Cardiac muscle cell (in vitro differentiated cells and primary cell): ENCODE data around the gene STPG1. TPM values are rescaled to one million over a fixed set of nuclear protein-coding genes. Genes with fewer than 3 reads are reported as not detected.

Source experiments
- DNase-seq, 2 donors: peaks; one replicate each; pipeline versions ENCODE4 v3.0.0 to v3.0.0-alpha.2; 2010 to 2017; ENCODE audit warnings: low read depth in 1 of 2, low spot score in 1 of 2
- H3K27ac ChIP-seq: fragments of 200-600 bp; sonication (generic); 2 replicates; pipeline ENCODE4 v1.5.1; 2016
- H3K27me3 ChIP-seq: fragments of 200-600 bp; sonication (generic); 2 replicates; pipeline ENCODE4 v1.6.0; 2016; ENCODE audit warnings: control low read depth
- H3K36me3 ChIP-seq: fragments of 200-600 bp; sonication (generic); 2 replicates; pipeline ENCODE4 v1.5.1; 2016; ENCODE audit warnings: control low read depth
- H3K4me1 ChIP-seq: fragments of 200-600 bp; sonication (generic); 2 replicates; pipeline ENCODE4 v1.8.1; 2017; ENCODE audit warnings: low read depth, mild to moderate bottlenecking, mixed run types
- H3K4me3 ChIP-seq: fragments of 200-600 bp; sonication (generic); 2 replicates; pipeline ENCODE4 v1.5.1; 2016; ENCODE audit warnings: mild to moderate bottlenecking
- H3K9me3 ChIP-seq: fragments of 200-600 bp; sonication (generic); 2 replicates; pipeline ENCODE4 v1.5.1; 2017; ENCODE audit warnings: low read depth, mild to moderate bottlenecking, control low read depth
- polyA plus RNA-seq: library from polyadenylated mRNA; unstranded; fragments of >200 nt; fragmentation: Nextera tagmentation; extraction: Ambion mirVana; gene quantifications from 2 replicates; pipeline ENCODE4 v1.2.1, GENCODE V29; 2016
- total RNA-seq: library from RNA; depleted of rRNA; stranded (reverse); fragments of >200 nt; gene quantifications from 2 replicates; pipeline ENCODE4 v1.2.3, GENCODE V29; 2016
- TF ChIP-seq, protein P1 (sequence below): IDR thresholded peaks from 2 replicates; pipeline ENCODE4 v1.5.1; 2012; ENCODE audit warnings: low read depth, mild to moderate bottlenecking, low read length

Gene STPG1
- total and polyA plus RNA-seq, 2 experiments from 2014 or later = 9.9 to 10.7 TPM

DNA sequence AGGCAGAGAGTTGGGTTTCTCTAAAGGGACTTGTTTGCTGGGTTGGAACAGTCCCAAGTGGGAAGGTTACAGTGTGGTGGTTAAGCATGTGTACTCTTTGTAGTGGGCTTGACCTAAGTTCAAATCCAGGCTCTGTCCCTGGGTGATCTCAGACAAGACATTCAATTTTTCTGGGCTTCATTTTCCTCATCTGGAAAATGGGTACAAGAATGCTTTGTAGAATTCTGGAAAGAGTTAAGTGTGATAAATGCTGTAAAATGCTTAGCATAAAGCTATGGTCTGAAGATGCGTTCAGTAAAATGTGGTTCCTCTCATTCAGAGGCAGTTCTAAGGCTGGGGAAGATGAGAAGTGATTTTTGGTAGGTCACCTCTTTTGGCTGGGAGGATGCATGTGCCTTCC lies 93.6 kb downstream of the STPG1 start:
- Histone ChIP-seq H3K27ac (no peak overlapping the region), H3K4me1 (peaks cover 14% of the 10 kb centered on the region), H3K36me3 (no peaks in the 10 kb centered on the region), H3K4me3 (no peak overlapping the region), H3K9me3 (no peaks in the 10 kb centered on the region), H3K27me3 (peaks cover 26% of the 10 kb centered on the region)
- TF ChIP-seq, protein P1, sequence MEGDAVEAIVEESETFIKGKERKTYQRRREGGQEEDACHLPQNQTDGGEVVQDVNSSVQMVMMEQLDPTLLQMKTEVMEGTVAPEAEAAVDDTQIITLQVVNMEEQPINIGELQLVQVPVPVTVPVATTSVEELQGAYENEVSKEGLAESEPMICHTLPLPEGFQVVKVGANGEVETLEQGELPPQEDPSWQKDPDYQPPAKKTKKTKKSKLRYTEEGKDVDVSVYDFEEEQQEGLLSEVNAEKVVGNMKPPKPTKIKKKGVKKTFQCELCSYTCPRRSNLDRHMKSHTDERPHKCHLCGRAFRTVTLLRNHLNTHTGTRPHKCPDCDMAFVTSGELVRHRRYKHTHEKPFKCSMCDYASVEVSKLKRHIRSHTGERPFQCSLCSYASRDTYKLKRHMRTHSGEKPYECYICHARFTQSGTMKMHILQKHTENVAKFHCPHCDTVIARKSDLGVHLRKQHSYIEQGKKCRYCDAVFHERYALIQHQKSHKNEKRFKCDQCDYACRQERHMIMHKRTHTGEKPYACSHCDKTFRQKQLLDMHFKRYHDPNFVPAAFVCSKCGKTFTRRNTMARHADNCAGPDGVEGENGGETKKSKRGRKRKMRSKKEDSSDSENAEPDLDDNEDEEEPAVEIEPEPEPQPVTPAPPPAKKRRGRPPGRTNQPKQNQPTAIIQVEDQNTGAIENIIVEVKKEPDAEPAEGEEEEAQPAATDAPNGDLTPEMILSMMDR = no peak
- DNase-seq = no peak

DNA sequence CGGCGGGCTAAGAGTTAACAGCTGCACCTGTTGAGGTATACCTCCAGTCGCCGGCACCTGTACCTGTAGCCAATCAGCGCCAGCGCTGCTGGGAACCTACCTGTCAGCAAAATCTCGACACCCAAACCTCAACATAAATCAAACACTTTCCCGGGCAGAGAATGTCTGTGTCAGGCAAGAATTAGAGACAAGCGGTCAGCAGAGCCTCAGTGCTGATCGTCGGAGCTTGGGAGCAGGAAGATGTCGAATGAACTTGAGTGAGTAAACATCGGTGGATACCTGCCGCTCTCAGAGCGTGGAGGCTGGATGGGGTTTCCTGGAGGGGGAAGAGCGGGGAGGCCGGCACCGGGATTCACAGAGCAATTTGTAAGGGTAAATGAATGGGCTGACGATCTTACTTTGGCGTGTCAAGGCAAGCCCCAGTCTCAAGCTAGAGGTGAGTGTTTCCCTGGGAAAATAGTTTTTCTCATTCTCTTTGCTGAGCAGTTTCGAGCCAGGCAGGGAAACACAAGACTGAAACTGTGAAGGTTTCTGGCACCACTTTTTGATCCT lies 94.2 kb downstream of the STPG1 start, which contains the start of gene GRHL3:
GRHL3 (plus strand) TSS at position 46 of the 552 bp plus-strand sequence; CDS start at position 241, 195 bp downstream.
- TF ChIP-seq, protein P1 = no peak
- H3K9me3 ChIP-seq = no peaks in the 10 kb centered on the region

DNA sequence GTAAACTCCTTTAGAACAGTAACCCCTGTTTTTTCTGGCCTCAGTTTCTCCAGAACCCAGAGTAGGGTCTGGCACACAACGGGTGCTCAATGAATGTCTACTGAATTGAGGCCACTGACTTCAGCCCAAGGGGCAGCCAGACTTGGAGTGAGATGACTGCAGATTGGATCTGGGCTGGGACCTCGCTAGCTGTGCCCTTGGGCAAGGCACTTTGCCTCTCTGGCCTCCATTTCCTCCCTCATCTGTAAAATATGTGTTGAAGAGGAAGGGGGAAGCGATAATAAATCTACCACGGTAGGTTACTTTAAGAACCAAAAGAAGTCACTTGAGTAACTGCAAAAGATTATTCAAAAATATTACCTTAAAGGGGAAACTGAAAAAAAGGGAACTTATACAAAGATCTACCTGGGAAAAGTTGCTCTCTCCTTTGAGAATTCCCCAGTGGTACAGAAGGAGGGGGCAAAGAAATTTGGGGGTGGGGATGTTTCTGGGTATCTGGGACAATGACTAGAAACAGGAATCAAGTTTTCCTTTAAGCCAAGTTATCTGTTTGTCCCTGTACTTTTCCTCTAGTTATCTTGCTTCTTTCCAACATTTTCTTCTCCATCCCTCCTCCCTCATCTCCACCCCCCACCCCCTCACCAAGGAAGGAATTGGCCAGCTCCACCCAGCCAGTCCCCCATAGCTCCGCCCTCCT lies 94.8 kb downstream of the STPG1 start:
- H3K27ac ChIP-seq = no peak overlapping the region
- no peaks in the 10 kb centered on the region for H3K9me3 ChIP-seq
- no peak overlapping the region for H3K4me3 ChIP-seq
- peaks cover 14% of the 10 kb centered on the region for H3K4me1 ChIP-seq
- DNase-seq = no peak
- H3K27me3 ChIP-seq = peaks cover 26% of the 10 kb centered on the region
- no peaks in the 10 kb centered on the region for H3K36me3 ChIP-seq
- TF ChIP-seq, protein P1 = no peak

More for the DNA sequence above, 94.2 kb downstream of the STPG1 start, which contains the start of gene GRHL3:
- H3K4me3 ChIP-seq = no peak within 1 kb of the TSS
- DNase-seq = peak in 1 of 2 donors; percentile 27
- H3K36me3 ChIP-seq = no peaks in the 10 kb centered on the region
- H3K4me1 ChIP-seq = peaks cover 14% of the 10 kb centered on the region
- no peak within 1 kb of the TSS for H3K27ac ChIP-seq
- peaks cover 26% of the 10 kb centered on the region for H3K27me3 ChIP-seq

DNA sequence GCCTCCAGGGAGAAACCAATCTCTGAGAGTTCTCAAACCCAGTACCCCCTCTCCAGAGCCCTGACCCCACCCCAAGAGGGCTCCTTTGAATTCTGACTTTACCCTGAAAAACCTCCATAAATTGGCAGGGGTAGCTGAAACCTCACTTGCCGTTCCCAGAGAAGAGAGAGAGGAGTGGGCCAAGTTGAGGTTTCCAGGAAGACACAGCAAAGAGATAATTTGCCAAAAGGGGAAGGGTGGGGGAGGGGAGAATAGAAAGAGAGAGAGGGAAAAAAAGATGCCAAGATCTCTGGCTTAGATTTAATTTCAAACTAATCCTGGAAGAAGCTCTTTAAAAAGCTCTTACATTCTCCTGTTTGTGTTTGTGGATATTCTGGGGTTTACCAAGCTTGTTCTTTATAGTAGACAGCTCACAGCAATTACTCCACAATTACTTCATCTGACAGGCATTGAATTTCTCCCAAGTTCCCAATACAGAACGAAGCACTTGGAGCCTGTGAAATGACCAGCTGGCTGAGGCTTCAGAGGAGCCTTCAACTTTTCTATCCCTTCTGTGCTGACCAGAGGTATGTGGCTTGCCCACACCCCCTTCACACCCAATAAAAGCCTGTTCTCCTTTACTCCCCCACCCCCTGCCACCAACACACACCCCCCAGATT lies 95.5 kb downstream of the STPG1 start:
- DNase-seq = peak in 1 of 2 donors; percentile 57
- Histone ChIP-seq H3K27me3 (peaks cover 26% of the 10 kb centered on the region), H3K9me3 (no peaks in the 10 kb centered on the region), H3K36me3 (no peaks in the 10 kb centered on the region), H3K4me3 (no peak overlapping the region), H3K27ac (no peak overlapping the region), H3K4me1 (peaks cover 14% of the 10 kb centered on the region)
- TF ChIP-seq, protein P1 = no peak

DNA sequence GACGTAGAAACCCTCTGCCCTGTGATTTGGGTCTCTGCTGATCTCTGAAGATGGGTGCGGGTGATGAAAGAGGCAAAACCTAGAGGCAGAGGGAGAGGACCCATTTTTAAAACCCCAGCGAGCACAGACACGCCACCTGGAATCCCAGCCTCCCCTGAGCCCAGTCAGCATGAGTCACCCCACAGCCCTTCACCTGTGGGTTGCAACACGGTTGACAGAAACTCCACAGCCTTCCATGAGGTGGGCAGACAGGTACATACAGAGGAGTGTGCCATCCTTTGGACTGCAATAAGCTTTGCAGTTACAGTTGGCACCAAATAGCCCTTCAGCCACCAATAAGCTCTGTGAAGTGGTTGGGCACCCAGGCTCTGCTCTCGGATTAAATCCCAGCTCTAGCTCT lies 96.5 kb downstream of the STPG1 start:
- H3K4me1 ChIP-seq = peaks cover 11% of the 10 kb centered on the region
- H3K9me3 ChIP-seq = no peaks in the 10 kb centered on the region
- no peak overlapping the region for H3K27ac ChIP-seq
- TF ChIP-seq, protein P1 = no peak
- no peak for DNase-seq
- H3K4me3 ChIP-seq = no peak overlapping the region
- no peaks in the 10 kb centered on the region for H3K36me3 ChIP-seq
- H3K27me3 ChIP-seq = peaks cover 22% of the 10 kb centered on the region
